Ascending aorta (tissue), 1 donor: ENCODE data around the gene SPDYE1. TPM values are rescaled to one million over a fixed set of nuclear protein-coding genes. Genes with fewer than 3 reads are reported as not detected.

Experiments
- total RNA-seq: library from RNA; depleted of rRNA; stranded (reverse); fragments of >200 nt; gene quantifications from one replicate; pipeline ENCODE4 v1.1.0, GENCODE V29; 2016

Gene SPDYE1
- total RNA-seq, 1 donor from 2014 or later = not detected

Other genes with a start within 250 kb of the SPDYE1 start
- gene BLVRA, start 239.2 kb upstream of the SPDYE1 start, total RNA-seq = 36.1 TPM
- gene MRPS24, start 128.4 kb upstream of the SPDYE1 start, total RNA-seq = 145 TPM
- gene URGCP, start 91.3 kb upstream of the SPDYE1 start, total RNA-seq = 29.2 TPM
- gene UBE2D4, start 71.5 kb upstream of the SPDYE1 start, total RNA-seq = 13.1 TPM
- gene DBNL, start 46.8 kb downstream of the SPDYE1 start, total RNA-seq = 177 TPM
- not detected for gene PGAM2, start 67.7 kb downstream of the SPDYE1 start, total RNA-seq
- 58.8 TPM for gene POLM, start 84.6 kb downstream of the SPDYE1 start, total RNA-seq
- 1,349 TPM for gene AEBP1, start 106.4 kb downstream of the SPDYE1 start, total RNA-seq
- gene POLD2, start 125.7 kb downstream of the SPDYE1 start, total RNA-seq = 97.0 TPM
- not detected for gene MYL7, start 143.4 kb downstream of the SPDYE1 start, total RNA-seq
- 2.7 TPM for gene GCK, start 191.5 kb downstream of the SPDYE1 start, total RNA-seq
- gene YKT6, start 203.1 kb downstream of the SPDYE1 start, total RNA-seq = 40.1 TPM